Activated CD8-positive, alpha-beta T cell treated with anti-CD3 and anti-CD28 coated beads for 36 hours (primary cell): ENCODE results near the gene APBA1. TPM values are rescaled to one million over a fixed set of nuclear protein-coding genes. Genes with fewer than 3 reads are reported as not detected.

Source experiments
- ATAC-seq: fragments of 200-7000 bp; cut with Tn5 transposase; one replicate; pipeline ENCODE4 v1.10.0; 2021; ENCODE audit warnings: mild to moderate bottlenecking, moderate library complexity
- CTCF ChIA-PET: fragments of 350-600 bp; sonication (Branson Sonifier 250); formaldehyde crosslinking; loops from one replicate; lab custom pipeline; 2021; ENCODE audit warnings: antibody characterized with exemption; lab: Charles Lee
- POLR2A ChIA-PET: fragments of 350-600 bp; sonication (Branson Sonifier 250); formaldehyde crosslinking; loops from one replicate; lab custom pipeline; 2021; ENCODE audit warnings: antibody characterized with exemption; lab: Charles Lee
- DNase-seq: peaks from one replicate; pipeline ENCODE4 v3.0.0-alpha.2; 2020
- H3K27ac Mint-ChIP-seq: one replicate; pipeline ENCODE4 v1.8.0; 2021; ENCODE audit warnings: mild to moderate bottlenecking, mixed read lengths
- H3K27me3 Mint-ChIP-seq: one replicate; pipeline ENCODE4 v1.8.0; 2021; ENCODE audit warnings: mixed read lengths
- H3K36me3 Mint-ChIP-seq: one replicate; pipeline ENCODE4 v1.8.0; 2021; ENCODE audit warnings: low read depth, mixed read lengths
- H3K4me1 Mint-ChIP-seq: one replicate; pipeline ENCODE4 v1.8.0; 2021; ENCODE audit warnings: low read depth, mixed read lengths
- H3K4me3 Mint-ChIP-seq: one replicate; pipeline ENCODE4 v1.8.0; 2021; ENCODE audit warnings: mild to moderate bottlenecking, moderate library complexity, mixed read lengths
- H3K9me3 Mint-ChIP-seq: one replicate; pipeline ENCODE4 v1.8.0; 2021; ENCODE audit warnings: mixed read lengths
- intact Hi-C: fragments of 100-400 bp; cut with micrococcal nuclease; formaldehyde crosslinking; loops from one replicate; pipeline ENCODE4 v1.10.0; 2022
- total RNA-seq, 2 experiments: library from RNA; stranded (reverse); gene quantifications; one replicate each; pipeline ENCODE4 v1.2.3, GENCODE V29; 2021
- TF ChIP-seq, protein P1 (sequence below): fragments of 200-600 bp; IDR thresholded peaks from one replicate; pipeline ENCODE4 v1.8.0; 2022; ENCODE audit warnings: antibody characterized with exemption, mild to moderate bottlenecking

The APBA1 gene
- total RNA-seq, 2 experiments from 2014 or later: 0.07 TPM; not detected in 1

DNA sequence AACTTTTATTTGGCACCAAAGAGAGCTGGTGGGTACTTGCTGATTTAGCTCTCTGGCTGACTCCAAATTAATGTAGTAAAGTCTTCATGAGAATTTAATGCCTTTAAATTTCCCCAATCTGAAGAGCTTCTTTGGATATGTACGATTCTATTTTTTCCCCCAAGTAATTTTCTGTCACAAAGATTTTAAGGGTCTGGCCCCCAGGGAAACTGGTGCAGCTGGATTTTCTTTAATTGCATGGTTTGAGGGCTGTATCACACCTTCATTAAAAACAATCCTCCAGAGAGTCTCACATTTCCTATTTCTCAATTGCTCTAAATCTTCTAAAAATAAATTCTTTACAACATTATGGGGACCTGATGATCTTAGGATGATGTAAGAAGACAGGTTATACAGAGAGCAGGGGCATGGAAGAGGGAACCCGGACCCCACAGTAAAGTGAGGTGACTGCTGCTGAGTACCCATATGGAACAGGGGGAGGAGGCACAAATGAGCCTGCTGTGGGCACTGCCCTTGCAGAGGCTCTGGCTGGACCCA is 188.2 kb downstream of the APBA1 start:
- Mint-ChIP-seq H3K4me3 (no peak overlapping the region), H3K9me3 (no peaks in the 10 kb centered on the region), H3K27ac (no peak overlapping the region), H3K36me3 (no peaks in the 10 kb centered on the region), H3K27me3 (no peaks in the 10 kb centered on the region), H3K4me1 (no peaks in the 10 kb centered on the region)
- CTCF ChIA-PET: interaction anchor here (1.3 kb wide), 1 partner anchor 12 kb away, joined by 3 read pairs; no protein-coding TSS in a partner anchor
- POLR2A ChIA-PET: no interaction called here
- ATAC-seq (no peak), DNase-seq (no peak)
- TF ChIP-seq, protein P1, sequence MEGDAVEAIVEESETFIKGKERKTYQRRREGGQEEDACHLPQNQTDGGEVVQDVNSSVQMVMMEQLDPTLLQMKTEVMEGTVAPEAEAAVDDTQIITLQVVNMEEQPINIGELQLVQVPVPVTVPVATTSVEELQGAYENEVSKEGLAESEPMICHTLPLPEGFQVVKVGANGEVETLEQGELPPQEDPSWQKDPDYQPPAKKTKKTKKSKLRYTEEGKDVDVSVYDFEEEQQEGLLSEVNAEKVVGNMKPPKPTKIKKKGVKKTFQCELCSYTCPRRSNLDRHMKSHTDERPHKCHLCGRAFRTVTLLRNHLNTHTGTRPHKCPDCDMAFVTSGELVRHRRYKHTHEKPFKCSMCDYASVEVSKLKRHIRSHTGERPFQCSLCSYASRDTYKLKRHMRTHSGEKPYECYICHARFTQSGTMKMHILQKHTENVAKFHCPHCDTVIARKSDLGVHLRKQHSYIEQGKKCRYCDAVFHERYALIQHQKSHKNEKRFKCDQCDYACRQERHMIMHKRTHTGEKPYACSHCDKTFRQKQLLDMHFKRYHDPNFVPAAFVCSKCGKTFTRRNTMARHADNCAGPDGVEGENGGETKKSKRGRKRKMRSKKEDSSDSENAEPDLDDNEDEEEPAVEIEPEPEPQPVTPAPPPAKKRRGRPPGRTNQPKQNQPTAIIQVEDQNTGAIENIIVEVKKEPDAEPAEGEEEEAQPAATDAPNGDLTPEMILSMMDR: no peak
- intact Hi-C loops: no loop called here

DNA sequence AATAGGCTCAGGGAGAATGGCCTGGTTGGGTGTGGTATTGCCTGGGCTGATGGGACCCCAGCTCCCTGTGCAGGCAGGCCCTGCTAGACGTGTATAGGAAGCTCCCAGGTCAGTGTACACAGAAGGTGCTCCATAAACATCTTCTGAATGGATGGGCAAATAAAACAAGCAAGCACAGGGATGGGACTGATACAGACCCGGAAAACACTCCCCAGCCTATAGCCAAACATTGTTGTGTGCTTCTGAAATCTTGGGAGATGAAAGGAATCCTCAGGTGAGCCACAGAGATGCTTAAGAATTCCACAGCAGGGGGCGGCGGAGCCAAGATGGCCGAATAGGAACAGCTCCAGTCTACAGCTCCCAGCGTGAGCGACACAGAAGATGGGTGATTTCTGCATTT is 195.4 kb downstream of the APBA1 start:
- ChIA-PET POLR2A (no interaction called here), CTCF (no interaction called here)
- no peaks in the 10 kb centered on the region for H3K36me3 Mint-ChIP-seq
- ATAC-seq (no peak), DNase-seq (no peak)
- peaks cover 5% of the 10 kb centered on the region for H3K27me3 Mint-ChIP-seq
- no peak overlapping the region for H3K4me3 Mint-ChIP-seq
- peaks cover 7% of the 10 kb centered on the region for H3K4me1 Mint-ChIP-seq
- H3K27ac Mint-ChIP-seq: no peak overlapping the region
- H3K9me3 Mint-ChIP-seq: no peaks in the 10 kb centered on the region
- TF ChIP-seq, protein P1: no peak
- intact Hi-C loops: no loop called here

DNA sequence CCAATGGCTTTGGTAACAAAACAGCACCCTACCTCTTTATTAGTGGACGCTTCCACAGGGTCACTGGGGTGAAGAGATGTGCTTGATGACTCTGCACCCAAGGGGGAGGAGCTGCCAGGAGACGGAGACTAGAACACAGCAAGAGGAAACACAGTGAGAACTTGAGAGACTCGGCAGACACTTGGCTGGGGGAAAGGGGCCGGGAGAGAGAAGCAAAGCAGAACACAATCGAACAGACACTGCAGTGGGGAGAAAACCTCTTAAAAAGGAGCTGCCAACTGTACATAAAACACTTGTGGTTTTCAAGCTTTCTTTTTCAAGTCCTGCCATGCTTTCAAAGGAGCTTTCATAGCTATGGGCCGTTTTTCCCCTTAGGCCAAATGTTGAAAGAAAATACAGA is 196.2 kb downstream of the APBA1 start:
- ATAC-seq: peak; percentile 45
- Mint-ChIP-seq H3K9me3 (no peaks in the 10 kb centered on the region), H3K27me3 (peaks cover 5% of the 10 kb centered on the region), H3K4me1 (peaks cover 7% of the 10 kb centered on the region), H3K27ac (no peak overlapping the region), H3K36me3 (no peaks in the 10 kb centered on the region), H3K4me3 (no peak overlapping the region)
- ChIA-PET POLR2A (no interaction called here), CTCF (no interaction called here)
- DNase-seq: peak; percentile 13
- TF ChIP-seq, protein P1: no peak
- intact Hi-C loops: no loop called here

DNA sequence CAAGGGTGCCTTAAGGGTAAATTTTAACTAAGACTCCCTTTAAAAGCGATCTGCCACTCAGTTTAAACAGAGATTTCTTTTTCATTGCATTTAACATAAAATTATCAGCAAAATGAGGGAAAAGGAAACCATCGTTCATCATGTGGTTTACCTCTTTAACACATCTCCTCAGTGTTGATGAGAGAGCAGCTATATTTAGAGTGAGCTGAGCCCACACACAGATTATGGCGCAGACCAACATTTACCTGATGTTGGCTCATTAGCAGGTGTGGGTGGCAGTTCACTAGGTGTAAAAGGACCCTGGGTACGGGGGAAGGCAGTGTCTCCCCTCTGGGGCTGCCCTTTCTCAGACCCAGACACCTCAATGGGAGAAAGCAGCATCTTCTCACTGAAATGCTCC is 197.3 kb downstream of the APBA1 start:
- peak; percentile 4 for DNase-seq
- Mint-ChIP-seq H3K9me3 (no peaks in the 10 kb centered on the region), H3K27ac (no peak overlapping the region), H3K4me1 (peaks cover 7% of the 10 kb centered on the region), H3K36me3 (no peaks in the 10 kb centered on the region), H3K4me3 (no peak overlapping the region), H3K27me3 (peaks cover 5% of the 10 kb centered on the region)
- ATAC-seq: peak; percentile 34
- intact Hi-C loops: no loop called here
- ChIA-PET CTCF (no interaction called here), POLR2A (no interaction called here)
- TF ChIP-seq, protein P1: no peak

DNA sequence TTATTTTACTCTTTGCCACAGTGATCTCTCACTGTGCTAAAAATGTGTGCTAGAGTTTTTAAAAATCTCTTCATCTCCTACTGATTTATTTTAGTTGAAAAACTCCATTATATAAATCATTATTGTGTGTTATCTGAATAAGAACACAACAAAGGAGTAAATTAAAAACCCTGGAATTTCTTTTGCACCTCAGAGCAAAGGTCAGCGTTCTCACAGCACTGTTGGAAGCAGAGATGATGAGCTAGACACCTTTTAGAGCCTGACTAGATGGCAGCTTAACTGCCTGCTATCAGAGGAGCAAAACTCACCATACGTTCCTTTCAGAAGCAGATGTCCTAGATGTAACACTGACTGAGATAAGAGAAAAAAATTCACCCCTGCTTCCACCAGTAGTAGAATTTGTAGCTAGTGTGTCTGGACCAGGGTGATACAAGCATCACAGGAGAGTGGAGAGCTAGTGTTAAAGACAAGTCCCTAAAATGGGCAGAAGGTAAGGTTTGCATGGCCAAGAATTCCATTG is 200.0 kb downstream of the APBA1 start:
- ATAC-seq: no peak
- CTCF ChIA-PET: interaction anchor here (1.8 kb wide), 1 partner anchor 11 kb away, joined by 3 read pairs; no protein-coding TSS in a partner anchor
- H3K27ac Mint-ChIP-seq: no peak overlapping the region
- H3K4me3 Mint-ChIP-seq: no peak overlapping the region
- POLR2A ChIA-PET: no interaction called here
- TF ChIP-seq, protein P1: no peak
- no peaks in the 10 kb centered on the region for H3K9me3 Mint-ChIP-seq
- peaks cover 7% of the 10 kb centered on the region for H3K4me1 Mint-ChIP-seq
- intact Hi-C loops: no loop called here
- no peaks in the 10 kb centered on the region for H3K36me3 Mint-ChIP-seq
- no peak for DNase-seq
- H3K27me3 Mint-ChIP-seq: peaks cover 5% of the 10 kb centered on the region
